ENCODE results near the gene ESPN.

Gene ESPN

DNA sequence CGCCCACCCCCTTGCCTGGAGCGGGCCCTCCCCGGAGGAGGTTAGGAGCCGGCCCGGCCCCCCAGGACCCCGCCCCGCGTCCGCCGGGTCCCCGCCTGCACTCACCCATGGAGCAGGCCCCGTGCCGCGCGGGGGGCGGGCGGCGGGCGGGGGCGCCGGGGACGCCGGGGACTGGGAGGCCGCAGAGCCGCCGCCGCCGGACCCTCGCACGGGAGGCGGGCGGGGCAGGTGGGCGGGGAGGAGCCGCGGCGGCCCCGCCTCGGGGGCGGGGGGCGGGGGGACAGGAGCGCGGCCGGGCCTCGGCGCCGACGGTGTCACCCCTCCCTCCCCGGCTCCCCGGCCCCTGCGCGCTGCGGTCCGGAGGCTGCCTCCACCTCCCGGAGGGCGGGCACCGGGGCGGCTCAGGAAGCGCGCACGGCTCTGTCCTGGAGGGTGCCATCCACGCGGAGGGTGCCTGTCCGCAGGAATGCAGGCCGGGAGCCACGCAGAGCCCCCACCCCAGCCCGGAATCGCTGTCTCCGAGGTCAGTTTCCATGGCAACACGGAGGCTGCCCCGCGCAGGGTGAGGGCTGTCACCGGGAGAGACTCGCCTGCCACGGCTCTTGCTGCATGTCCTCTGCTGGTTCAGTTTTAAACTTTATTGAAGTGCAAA, 72.8 kb downstream of the ESPN start:
- peak; percentile 52 for DNase-seq
- ATAC-seq: peak; percentile 40

DNA sequence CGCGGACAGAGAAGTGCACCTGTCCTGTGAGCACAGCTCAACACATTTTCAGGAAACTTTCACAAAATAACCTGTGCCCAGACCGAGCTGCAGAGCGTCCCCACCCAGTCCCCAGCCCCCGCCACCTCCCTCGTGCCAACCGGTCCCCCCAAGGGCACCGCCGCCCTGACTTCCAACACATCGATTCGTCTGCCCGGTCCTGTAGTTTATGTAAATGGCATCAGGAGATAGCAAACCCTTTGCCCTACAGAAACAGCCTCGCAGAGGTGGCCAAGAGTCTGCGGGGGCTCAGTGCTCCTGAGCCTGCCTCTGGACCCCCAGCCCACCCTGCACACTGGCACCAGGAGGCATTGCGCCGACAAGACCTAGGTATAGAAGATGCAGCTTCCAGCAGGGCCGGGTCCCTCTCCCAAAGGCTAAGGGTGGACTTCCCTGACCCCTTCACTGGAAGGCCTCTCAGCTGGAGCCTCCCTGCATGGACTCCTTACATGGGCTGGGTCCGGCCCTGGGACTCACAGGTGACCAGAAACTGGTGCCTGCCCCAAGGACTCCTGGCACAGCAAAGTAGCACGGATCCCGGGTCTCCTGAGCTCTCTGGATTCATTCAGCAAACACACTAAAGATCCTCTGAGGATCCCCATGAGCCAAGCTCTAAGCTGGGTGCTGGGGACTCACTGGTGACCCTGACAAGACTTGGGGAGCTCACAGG, 73.4 kb downstream of the ESPN start:
- no peak for ATAC-seq
- DNase-seq: no peak

DNA sequence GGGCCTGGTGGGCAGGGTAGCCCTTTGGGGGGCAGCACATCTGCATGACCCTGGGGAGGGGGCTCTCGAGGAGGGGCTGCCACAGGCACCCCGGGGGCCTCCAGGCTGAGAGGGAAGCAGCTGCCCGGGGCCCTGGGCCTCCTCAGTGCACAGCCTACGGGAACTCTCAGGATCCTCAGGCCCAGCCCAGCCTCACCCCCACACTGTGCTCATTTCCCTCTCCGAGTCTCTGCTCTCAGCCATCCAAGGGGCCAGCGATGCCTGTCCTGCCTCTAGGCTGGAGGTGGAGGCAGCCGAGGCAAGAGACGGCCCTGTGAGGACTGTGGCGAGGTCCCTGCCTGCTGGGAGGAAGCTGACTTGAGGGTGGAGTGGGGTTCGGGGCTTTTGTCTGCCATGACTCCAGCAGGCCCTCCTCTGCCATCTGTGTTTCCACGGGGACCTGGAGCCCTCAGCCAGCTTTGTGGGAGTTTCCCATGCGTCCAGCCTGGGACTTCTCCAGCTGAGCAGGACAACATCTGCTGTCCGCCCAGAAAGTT, 74.1 kb downstream of the ESPN start:
- ATAC-seq (no peak), DNase-seq (no peak)

DNA sequence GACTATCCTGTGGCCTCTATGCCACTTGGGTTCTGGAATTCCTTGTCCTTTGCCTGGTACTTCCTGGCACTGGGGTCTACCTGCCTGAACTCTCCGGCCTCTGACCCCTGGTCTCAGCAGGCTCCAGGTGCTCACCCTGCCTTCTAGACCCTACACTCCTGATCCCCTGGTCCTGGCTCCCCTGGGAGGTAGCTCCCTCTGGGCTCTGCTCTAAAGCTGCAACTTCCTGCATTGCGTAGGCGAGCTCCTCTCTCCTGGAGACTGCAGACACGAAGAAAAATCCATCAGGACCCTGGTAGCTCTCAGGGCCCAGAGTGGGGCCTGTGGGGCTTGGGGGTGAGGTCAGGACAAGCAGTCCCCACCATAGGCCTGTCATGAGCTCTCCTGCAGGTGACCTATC, 74.7 kb downstream of the ESPN start:
- ATAC-seq: no peak
- no peak for DNase-seq

- DNase-seq: no peak
- no peak for ATAC-seq
These were observed 76.1 kb downstream of the ESPN start for GRCh38 chr1:6500544-6501278.

- no peak for DNase-seq
- ATAC-seq: no peak
These were observed 76.8 kb downstream of the ESPN start for GRCh38 chr1:6501279-6501813.

- ATAC-seq: no peak
- no peak for DNase-seq
These were observed 77.7 kb downstream of the ESPN start for GRCh38 chr1:6502000-6502891.

GRCh38 chr1:6503884-6504602, 79.5 kb downstream of the ESPN start:
- ATAC-seq (no peak), DNase-seq (no peak)

- no peak for DNase-seq
- no peak for ATAC-seq
These were observed 80.3 kb downstream of the ESPN start for GRCh38 chr1:6504887-6505286.

DNA sequence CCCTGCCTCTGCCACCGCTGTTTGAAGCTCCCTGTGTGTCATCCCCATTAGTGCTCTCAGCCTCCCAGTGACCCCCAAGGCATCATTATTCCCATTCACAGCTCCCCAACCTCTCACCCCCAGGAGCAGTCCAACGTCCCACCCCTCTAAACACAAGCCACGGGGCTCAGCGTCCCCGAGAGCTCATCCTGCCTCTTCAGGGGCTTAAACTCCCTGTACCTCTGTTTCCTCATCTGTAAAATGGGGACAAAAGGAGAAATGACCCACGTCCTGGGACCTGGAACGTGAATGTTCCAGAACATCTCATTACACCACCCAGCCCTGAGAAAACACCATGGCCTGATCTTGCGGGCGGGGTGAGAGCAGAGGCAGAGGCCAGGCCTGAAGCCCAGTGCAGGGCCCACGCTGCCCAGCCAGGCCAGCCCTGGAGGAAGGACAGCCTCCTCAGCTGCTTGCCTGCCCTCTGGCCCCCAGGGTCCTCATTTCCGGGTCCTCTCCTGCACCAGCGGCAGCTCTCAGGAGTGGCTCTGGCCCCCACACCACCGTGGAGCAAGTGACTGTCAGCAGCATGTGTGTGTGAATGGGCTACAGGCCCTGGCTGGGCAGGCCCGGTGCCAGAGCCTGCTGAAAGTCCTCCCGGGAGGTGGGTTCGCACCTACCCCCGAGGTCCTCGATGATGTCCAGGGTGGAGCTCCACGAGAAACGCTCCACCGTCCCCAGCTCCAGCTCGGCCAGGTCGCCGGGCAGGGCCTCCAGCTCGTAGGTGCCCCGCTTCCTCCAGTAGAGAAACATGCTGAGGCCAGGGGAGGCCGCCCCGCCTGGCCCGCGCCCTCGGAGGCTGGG, 81.0 kb downstream of the ESPN start:
- DNase-seq: no peak
- no peak for ATAC-seq

DNA sequence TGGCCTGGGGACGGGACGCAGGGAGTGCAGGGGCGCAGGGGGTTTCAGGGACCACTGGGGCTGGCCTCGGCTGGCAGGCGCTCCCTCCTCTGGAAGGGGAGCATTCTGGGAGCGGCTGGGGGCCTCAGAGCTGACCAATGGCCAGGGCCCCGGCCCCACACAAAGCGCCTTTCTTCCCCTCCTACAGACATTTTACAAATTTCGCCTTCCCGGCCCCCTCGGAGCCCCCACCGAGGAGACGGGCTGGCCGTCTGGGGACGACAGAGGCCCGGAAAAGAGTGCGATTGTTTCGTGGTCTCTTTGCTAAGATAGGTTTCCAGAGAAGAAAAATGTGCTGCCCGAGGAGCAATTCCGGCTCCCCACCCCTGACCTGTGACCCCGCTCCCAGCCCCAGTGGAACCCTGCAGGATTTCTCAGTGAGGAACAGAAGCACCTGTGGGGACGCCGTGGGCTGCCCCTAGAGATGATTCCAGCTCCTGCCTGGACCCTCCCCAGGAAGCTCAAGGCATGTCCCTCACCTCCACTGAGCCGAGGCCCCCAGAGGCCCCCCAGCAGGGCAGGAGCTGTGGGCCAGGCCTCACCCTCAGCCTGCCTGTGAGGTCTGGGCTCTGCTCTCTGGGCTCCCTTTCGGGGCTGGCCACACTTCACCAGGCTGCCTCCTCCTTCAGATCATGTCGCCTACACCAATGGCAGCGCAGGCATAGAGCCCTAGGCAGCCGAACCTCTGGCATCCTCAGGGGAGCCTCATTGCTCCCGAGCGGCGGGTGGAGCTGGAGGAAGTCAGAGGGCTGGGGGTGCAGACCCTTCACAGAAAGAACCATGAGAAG, 81.8 kb downstream of the ESPN start:
- DNase-seq: no peak
- no peak for ATAC-seq

GRCh38 chr1:6507037-6507428, 82.5 kb downstream of the ESPN start:
- no peak for DNase-seq
- no peak for ATAC-seq

DNA sequence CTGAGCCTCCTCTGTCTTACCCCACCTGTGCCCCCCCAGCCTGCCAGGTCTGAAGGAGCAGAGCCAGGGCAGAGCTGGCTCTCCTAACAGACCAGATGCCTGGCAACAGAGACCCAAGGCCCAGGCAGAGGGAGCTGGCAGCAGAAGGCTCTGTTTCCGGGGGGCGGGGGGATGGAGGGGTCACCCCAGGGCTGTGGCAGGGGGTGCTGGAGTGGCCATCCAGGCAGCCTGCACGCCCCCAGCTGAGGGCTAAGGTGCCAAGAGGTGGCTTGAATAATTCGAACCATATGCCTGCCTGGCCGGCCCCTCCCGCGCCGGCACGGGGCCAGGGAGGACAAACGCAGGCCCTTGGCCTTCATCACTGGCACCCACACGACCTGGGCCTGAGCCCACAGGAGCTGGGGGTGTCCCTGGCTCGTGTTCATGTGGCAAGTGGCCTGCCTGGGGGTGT, 82.9 kb downstream of the ESPN start:
- DNase-seq (no peak), ATAC-seq (no peak)

- DNase-seq: no peak
- no peak for ATAC-seq
These were observed 83.7 kb downstream of the ESPN start for GRCh38 chr1:6508154-6508815.

DNA sequence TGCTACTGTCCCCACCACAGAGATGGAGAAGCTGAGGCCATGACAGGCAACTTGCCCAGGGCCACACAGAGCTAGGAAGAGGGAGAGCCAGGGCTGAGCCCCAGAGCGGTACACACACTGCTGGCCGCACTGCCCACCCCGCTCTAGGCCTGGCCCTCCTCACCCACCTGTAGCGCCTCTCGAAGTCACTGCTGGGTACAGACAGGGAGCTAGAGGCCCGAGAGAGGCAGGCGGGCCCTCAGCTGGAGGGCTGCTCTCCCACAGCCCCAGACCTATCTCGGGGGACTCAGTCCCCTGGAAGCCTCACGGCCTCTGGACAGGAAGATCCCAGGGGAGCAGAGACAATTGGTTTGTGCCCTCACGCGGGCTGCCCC, 84.2 kb downstream of the ESPN start:
- ATAC-seq (no peak), DNase-seq (no peak)

- no peak for DNase-seq
- no peak for ATAC-seq
These were observed 84.8 kb downstream of the ESPN start for GRCh38 chr1:6509220-6509918.

GRCh38 chr1:6509919-6510291, 85.3 kb downstream of the ESPN start:
- DNase-seq (no peak), ATAC-seq (no peak)

DNA sequence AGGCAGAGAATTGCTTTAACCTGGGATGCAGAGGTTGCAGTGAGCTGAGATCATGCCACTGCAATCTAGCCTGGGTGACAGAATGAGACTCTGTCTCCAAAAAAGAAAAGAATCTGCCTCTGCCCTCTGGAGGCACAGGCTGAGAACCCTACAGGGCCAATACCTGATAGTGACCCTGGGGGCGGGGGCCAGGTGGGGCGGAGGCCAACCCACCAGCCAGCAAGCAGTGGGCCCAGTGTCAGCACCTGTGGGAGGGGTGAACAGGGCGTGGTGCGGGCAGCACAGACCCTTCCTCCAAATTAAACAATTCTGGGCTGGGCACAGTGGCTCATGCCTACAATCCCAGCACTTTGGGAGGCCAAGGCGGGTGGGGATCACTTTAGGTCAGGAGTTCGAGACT, 85.9 kb downstream of the ESPN start:
- DNase-seq: no peak
- ATAC-seq: no peak
